Activated T-helper 1 cell treated with anti-CD3 and anti-CD28 coated beads, Interleukin-2, amount 50 U/mL, for 16 hours (primary cell): ENCODE results near the gene LAMC3.

Experiments
- DNase-seq, 2 donors: peaks; one replicate each; pipeline ENCODE4 v3.0.0-alpha.2; 2020; ENCODE audit warnings: low read depth in 1 of 2, low spot score in 1 of 2

LAMC3 gene

GRCh38 chr9:131072107-131072870 lies 63.3 kb downstream of the LAMC3 start:
- DNase-seq = no peak

- no peak for DNase-seq
These were observed 63.9 kb downstream of the LAMC3 start for GRCh38 chr9:131072871-131073237.

- no peak for DNase-seq
These were observed 67.6 kb downstream of the LAMC3 start for GRCh38 chr9:131076347-131077195.

- DNase-seq = no peak
These were observed 69.7 kb downstream of the LAMC3 start for GRCh38 chr9:131078427-131079366.

DNA sequence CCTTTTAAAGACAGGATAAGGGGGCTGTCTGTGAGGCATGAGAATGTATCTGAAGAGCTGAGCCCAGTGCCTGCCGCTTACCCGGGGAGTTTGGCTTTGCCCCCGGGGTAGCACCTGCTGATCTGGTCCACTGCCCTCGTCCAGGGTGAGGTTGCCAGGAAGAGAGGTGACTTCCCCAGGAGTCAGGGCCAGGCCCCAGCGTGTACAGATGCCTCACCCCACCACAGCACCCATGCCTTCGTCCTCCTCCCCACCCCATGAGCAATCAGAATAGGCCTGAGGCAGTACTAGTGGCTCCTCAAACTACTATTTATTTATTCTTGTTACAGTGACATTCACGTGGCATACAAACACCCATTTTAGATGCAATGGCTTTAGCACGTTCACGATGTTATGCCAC lies 71.6 kb downstream of the LAMC3 start:
- DNase-seq = no peak

DNA sequence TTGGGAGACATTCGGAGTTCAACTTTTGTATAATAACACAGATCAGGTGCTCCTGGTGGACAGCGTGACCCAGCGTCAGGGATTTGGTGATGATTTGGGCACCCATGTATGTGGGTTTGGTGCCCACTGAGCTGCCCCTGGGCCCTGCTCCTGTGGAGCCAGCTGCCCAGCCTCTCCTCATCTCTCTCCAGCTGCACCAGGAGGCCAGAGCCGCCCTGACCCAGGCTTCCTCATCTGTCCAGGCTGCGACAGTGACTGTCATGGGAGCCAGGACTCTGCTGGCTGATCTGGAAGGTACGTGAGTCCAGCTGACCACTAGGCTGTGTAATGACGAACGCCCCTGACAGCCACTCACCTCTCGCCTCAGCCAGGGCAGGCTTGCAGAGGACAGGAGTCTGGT lies 72.9 kb downstream of the LAMC3 start:
- no peak for DNase-seq

- no peak for DNase-seq
These were observed 74.0 kb downstream of the LAMC3 start for GRCh38 chr9:131082774-131083512.

DNA sequence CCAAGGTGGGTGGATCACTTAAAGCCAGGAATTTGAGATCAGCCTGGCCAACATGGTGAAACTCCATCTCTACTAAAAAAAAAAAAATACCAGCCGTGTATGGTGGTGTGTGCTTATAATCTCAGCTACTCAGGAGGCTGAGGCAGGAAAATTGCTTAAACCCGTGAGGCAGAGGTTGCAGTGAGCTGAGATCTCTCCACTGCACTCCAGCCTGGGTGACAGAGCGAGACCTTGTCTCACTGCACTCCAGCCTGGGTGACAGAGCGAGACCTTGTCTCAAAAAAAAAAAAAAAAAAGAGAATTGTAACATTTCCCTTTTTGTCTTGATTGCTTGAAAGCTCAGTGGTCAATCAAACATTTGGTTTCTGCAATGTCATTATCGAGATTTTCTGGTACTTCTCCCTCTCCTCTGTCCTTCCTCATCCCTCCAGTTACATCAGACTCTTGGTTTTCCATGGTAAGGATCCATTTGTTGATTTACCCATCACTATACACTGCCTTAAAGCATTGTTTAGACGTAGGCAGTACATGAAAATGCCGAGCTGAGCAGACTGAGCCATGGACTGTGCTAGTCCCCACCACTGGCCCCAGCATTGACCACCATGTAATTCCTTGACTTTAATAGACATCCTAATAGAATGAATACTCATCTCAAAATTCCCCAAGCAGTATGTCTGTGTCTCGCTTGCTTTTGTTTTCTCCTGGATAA lies 75.8 kb downstream of the LAMC3 start:
- no peak for DNase-seq

GRCh38 chr9:131085370-131086122 lies 76.6 kb downstream of the LAMC3 start:
- no peak for DNase-seq

DNA sequence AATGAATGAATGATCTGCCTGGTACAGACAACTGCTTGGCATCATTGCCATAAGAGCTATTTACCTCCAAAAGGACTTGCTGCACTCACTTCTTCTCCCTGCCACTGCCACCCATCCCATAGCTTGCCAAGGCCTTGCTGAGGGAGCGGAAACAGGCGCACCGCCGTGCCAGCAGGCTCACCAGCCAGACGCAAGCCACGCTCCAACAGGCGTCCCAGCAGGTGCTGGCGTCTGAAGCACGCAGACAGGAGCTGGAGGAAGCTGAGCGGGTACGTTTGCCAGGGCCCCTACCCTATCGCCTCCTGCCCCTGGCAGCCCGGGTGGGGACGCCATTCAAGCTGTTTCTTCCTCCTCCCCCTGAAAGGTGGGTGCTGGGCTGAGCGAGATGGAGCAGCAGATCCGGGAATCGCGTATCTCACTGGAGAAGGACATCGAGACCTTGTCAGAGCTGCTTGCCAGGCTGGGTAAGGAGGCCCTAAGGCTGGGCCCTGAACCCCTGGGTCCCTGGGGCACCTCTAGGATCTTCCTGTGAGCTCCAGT lies 78.5 kb downstream of the LAMC3 start:
- no peak for DNase-seq

- DNase-seq = no peak
These were observed 81.2 kb downstream of the LAMC3 start for GRCh38 chr9:131090025-131090787.

DNA sequence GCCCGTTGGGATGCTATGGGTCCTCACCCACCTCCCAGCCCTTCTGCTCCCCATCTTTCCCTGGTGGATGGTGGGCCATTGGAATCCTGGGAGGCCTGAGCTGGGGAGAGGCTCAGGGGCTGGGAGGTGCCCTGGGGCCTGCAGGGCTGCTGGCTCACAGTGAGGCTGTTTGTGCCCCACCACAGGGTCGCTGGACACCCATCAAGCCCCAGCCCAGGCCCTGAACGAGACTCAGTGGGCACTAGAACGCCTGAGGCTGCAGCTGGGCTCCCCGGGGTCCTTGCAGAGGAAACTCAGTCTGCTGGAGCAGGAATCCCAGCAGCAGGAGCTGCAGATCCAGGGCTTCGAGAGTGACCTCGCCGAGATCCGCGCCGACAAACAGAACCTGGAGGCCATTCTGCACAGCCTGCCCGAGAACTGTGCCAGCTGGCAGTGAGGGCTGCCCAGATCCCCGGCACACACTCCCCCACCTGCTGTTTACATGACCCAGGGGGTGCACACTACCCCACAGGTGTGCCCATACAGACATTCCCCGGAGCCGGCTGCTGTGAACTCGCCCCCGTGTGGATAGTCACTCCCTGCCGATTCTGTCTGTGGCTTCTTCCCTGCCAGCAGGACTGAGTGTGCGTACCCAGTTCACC lies 82.5 kb downstream of the LAMC3 start:
- no peak for DNase-seq

GRCh38 chr9:131092030-131092429 lies 83.1 kb downstream of the LAMC3 start:
- DNase-seq = no peak

- DNase-seq = no peak
These were observed 83.8 kb downstream of the LAMC3 start for GRCh38 chr9:131092548-131093440.

DNA sequence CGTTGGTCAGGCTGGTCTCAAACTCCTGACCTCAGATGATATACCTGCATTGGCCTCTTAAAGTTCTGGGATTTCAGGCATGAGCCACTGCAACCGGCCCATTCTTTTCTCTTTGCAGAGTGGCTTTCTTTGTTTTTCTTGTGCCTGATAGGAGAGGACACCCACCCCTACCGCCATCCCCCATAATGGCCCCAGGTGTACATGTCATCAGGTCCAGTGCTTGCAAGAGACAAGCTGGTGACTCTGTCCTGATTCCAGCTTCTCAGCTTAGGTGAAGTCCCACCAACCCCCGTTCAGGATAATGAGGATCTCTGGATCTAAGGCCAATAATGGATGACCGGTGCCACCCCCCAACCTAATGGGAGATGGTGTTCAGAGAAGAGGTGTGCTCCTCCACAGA lies 85.0 kb downstream of the LAMC3 start:
- DNase-seq = no peak

- DNase-seq = no peak
These were observed 85.6 kb downstream of the LAMC3 start for GRCh38 chr9:131094622-131095021.
